ENCODE results near the gene HHIP.
A peak's percentile ranks its signal among the peaks of the same experiment; 100 is the strongest.

HHIP gene

DNA sequence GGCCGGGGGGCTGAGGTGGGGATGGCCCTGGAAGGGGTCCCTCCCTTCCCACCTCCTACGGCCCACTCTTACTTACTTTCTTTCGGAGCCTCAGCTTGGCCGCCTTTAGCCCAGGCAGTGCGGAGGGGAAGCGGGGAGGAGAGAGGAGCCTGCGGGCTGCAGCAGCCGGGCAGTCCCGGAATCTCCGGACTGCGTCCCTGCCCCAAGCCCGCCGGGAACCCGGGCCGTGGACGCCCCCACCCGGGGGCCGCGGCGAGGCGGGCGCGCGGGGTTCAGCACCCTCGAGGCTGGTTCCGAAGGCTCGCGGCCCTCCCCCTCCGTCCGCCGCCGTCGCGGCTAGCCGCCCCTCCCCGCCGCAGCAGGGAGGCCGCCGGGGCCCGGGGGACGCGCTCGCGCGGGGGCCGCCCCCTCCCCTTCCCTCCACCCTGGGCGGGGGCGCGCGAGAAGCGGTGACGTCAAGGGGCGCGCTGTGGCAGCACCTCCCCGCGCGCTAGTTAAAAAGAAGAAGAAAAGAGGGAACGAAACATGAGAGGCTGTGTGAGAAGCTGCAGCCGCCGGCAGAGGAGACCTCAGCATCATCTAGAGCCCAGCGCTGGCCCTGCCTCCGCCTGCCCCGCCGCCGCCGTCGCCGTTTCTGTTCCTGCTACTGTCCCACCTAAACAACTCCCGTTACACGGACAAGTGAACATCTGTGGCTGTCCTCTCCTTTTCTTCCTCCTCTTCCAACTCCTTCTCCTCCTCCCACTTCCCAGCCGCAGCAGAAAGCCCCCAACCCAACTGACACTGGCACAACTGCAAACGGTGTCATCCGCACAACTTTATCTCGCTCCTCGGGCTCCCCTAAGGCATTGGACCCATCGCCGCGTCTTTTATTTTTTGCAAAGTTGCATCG lies at the start of gene HHIP:
Gene HHIP, plus strand, starts transcription at position 526 of the 892 bp plus-strand sequence. CDS start 520 bp downstream, outside the sequence.
- DNase-seq (ENCODE audit: low read depth): no peak

DNA sequence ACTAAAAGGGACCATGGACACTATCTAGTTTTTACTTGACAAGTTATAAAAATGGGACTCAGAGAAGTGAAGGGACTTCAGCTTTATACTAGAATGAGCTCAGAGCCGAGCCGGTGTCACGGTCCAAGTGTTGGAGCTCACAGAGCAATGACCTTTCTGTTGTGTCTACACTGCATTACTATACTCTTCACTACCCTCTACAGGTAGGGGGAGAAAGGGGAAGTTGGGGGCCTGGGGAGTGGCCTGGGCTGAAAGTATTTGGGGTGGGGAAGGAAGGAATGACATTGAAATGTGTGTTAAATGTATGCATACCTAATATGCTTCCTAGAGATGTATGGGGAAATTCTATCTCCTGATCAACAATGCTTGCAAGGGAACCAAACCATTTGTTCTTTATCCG lies 48.8 kb upstream of the HHIP start:
- no peak for DNase-seq (ENCODE audit: low read depth)

- no peak for DNase-seq (ENCODE audit: low read depth)
Observed at GRCh38 chr4:144599621-144600020, 46.3 kb upstream of the HHIP start.

DNA sequence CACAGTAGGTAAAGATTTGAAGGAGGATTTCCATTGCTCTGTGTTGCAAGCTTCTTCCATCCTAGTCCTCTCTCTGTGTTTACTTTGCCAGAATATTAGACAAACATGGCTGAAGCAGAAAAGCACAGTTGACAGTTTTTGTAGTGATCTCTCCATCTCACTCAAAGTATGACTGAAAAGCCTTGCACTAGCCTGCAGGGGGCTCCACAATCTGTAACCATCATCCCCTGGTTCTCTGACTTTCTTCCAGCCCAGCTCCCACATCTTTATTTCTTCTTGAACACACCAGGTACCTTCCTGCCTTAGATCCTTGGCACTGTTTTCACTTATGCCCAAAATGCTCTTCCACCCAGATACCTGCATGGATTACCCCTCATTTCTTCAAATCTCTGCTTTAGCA lies 34.1 kb upstream of the HHIP start:
- DNase-seq (ENCODE audit: low read depth): no peak

- DNase-seq (ENCODE audit: low read depth): no peak
Observed at GRCh38 chr4:144614850-144615585, 30.9 kb upstream of the HHIP start.

DNA sequence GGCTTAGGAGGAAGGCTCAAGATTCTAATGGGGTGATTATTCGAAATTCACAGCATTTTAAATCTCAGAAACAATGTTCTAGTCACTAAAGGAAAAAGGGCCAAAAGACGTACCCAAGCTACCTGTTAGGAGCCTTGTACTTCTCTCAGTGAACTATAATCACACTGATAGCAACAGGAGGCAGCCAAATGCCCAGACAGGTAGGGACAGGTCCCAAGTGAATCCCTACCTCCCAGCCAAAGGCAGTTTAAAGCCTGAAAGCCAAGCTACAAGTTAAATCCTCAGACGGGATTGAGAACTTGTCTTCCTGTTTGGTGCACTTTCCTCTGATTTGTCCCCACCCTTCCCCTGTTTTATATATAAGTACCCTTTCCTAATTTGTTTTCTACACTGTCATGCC lies 24.3 kb upstream of the HHIP start:
- DNase-seq (ENCODE audit: low read depth): no peak

GRCh38 chr4:144627663-144628076 lies 18.3 kb upstream of the HHIP start:
- DNase-seq (ENCODE audit: low read depth): no peak

GRCh38 chr4:144633215-144633614 lies 12.7 kb upstream of the HHIP start:
- DNase-seq (ENCODE audit: low read depth): no peak

- DNase-seq (ENCODE audit: low read depth): no peak
Observed at GRCh38 chr4:144634978-144635747, 10.8 kb upstream of the HHIP start.

DNA sequence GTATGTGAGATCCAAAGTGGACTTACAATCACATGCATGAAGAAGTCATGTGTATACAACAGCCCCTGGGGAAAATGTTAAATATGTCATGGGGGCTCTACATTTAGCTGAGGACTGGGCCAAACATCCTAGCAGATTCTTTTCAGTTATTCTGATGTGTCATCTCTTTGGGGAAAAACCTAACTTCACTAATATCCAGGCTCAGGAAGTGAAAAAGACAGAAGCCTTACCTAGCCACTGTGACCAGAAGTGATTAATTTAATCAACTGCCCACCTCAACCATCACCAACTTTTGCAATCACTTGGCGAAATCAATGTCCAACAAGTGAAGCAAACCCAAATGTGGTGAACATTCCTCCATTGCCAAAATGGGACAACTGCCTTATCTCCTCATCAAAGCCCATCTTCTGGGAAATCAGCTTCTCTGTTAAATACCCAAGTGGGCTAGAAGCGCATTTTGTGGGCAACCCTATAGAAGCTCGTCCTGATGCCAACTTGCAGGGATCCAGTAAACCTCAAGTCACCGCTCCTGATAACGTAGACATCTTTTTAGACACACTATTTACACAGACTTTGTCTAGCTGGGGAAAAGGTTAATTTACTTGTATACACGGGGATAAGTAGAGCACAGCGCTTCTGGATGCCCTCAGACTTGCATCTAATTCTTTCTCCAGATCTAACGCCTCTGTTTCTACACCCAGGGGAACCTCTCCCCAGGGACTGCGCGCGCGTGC lies 1.4 kb upstream of the HHIP start:
- DNase-seq (ENCODE audit: low read depth): no peak

DNA sequence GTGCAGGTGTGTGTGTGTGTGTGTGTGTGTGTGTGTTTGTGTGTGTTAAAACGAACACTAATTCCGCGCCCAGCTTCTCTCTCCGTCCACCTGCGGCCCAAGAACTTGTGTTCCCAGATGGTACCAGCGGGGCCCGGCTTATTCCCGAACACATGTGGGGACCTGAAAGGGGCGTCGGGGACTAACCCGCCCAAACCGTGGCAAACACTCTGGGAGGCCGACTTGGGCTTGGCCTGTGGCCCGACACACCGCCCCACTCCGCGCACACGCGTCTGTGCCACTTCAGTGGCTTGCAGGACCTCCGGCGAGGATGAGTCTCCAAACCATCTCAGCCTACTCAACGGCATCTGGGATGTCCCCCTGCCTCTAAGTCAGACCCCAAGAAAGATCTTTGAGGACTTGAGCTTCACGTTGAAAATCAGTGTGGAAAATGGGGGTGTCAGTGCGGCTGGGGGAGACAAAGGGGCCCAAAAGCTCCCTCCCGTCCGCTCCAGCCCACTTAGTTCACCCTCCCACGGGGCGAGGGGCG lies 790 bp upstream of the HHIP start:
- no peak for DNase-seq (ENCODE audit: low read depth)

DNA sequence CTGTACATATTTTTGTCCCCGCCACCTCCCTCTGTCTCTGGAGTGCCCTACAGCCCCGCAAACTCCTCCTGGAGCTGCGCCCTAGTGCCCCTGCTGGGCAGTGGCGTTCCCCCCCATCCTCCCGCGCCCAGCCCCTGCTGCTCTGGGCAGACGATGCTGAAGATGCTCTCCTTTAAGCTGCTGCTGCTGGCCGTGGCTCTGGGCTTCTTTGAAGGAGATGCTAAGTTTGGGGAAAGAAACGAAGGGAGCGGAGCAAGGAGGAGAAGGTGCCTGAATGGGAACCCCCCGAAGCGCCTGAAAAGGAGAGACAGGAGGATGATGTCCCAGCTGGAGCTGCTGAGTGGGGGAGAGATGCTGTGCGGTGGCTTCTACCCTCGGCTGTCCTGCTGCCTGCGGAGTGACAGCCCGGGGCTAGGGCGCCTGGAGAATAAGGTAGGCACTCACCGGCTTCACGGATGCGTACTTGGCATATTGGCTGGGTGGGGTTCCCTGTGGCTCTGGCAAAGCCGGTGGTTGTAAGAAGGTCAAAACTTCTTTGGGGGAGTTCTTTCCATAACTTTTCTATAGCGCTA lies 653 bp downstream of the HHIP start:
- no peak for DNase-seq (ENCODE audit: low read depth)

- peak; percentile 92 for DNase-seq (ENCODE audit: low read depth)
Observed at GRCh38 chr4:144647095-144647561, 1.2 kb downstream of the HHIP start.

DNA sequence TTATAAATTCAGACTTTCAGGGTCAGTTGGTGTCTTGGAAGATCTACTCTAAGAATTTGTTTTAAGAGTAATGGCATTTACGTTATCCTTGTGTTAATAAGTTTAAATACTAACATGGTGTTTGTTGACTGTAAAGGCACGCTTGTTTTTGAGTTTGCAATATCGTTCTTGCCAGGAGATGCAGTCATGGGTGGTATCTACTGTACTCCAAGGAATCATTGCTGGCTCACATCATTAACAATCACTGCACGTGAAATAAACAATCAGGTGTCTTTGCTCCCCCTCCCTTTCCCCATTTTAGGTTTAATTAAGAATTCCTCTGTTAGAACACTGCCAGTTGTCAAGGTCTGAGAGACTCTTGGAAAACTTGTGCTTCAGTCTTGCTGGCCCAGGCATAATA lies 1.6 kb downstream of the HHIP start:
- DNase-seq (ENCODE audit: low read depth): no peak

DNA sequence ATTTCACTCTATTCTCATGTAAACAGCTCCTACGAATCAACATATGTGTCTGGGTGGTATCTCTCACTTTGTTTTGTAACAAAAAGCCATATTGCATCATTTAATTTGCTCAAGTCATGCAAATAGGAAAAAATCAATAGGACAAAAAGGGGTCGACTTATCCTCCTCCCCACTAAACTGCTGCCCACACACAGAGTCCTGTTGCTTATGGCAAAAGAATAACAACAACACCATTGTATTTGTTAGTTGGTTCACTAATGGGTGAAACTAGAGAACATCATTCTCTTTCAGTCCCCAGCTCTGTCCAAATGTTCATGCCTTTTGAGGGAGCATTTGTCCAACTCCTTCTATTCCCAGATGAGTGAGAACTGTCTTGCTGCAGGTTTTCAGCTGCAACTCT lies 2.1 kb downstream of the HHIP start:
- DNase-seq (ENCODE audit: low read depth): no peak

GRCh38 chr4:144649646-144650045 lies 3.7 kb downstream of the HHIP start:
- no peak for DNase-seq (ENCODE audit: low read depth)

DNA sequence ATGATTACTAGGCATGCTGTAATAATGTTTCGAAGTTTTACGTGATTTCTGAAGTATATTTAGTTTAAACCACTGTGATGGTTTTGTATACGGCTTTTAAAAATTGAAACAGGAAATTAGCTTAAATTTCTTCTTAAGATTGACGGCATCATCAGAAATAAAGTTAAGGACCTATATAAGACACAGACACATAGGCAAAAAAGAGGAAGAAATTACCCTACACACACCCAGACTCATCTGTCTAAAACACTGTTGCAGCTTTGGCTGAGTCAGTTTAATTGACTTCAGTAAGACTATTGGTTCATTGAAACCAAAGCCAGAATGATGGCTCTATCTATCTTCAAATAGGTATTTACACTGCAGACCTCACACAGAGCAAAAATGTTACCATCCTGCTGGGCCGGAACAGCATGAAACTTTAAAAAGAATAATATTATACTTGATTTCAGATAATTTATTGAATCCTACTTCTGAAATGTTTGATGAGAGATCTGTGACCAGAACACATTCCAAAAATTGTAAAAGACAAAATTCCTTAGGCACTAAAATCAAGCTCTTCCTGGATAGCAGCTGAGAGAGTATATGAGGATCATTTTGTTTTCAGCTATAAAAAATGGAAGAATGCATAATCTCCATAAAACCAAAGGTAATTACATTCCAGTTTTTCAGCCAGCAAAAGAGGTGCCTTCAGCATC lies 4.5 kb downstream of the HHIP start:
- no peak for DNase-seq (ENCODE audit: low read depth)

- no peak for DNase-seq (ENCODE audit: low read depth)
Observed at GRCh38 chr4:144653781-144654545, 8.0 kb downstream of the HHIP start.

- no peak for DNase-seq (ENCODE audit: low read depth)
Observed at GRCh38 chr4:144655491-144655890, 9.5 kb downstream of the HHIP start.

DNA sequence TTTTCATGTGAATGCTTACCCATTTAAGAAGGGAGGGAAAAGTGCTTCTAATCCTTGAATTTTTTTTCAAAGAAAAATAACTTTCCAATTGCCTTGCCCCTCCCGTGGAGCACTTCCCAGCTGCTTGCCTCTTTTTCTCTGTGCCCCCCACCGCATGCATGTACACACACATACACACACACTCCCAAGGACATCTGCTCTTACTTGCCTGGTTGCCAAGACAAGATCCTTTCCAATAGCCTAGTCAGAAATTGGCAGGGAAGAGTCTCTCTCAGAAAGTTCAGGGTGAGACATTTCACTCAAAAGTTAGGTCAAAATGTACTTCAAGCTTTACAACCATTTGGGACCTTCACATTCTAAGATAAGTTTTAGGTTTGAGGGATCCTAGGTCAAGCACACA lies 10.9 kb downstream of the HHIP start:
- no peak for DNase-seq (ENCODE audit: low read depth)
